AG04449 (cell line): Measurements from ENCODE around the gene IGSF8.

Experiments
- CTCF ChIA-PET: fragments of 350-600 bp; formaldehyde crosslinking; extraction: SDS; loops from one replicate; lab custom pipeline; 2021; ENCODE audit warnings: antibody characterized with exemption; lab: Yijun Ruan, JAX
- POLR2A ChIA-PET: fragments of 400-600, 350-600 bp; formaldehyde crosslinking; extraction: SDS; loops from one replicate; lab custom pipeline; 2020; ENCODE audit warnings: antibody characterized with exemption, inconsistent platforms; lab: Yijun Ruan, JAX
- DNase-seq: peaks from one replicate; pipeline ENCODE4 v3.0.0-alpha.2; 2010; ENCODE audit warnings: low read depth, low spot score
- H3K4me3 ChIP-seq: 2 replicates; pipeline ENCODE4 v1.5.1; 2011; ENCODE audit warnings: low read depth, mild to moderate bottlenecking, control low read depth, low read length
- CTCF ChIP-seq: IDR thresholded peaks from one replicate; pipeline ENCODE4 v1.5.1; 2011; ENCODE audit warnings: mild to moderate bottlenecking, moderate library complexity, low read length, control low read depth, inconsistent platforms; ENCODE audit not compliant: insufficient read depth; ENCODE audit errors: missing control alignments

The IGSF8 gene

GRCh38 chr1:160117709-160118183 lies 19.3 kb upstream of the IGSF8 start:
- POLR2A ChIA-PET: no interaction called here
- CTCF ChIA-PET: interaction anchor here (0.9 to 2.5 kb wide), 9 partner anchors 9 to 134 kb away, joined by 3 to 16 read pairs (median 5); no protein-coding TSS in a partner anchor
- H3K4me3 ChIP-seq: no peak overlapping the region
- TF ChIP-seq CTCF: no peak
- no peak for DNase-seq

GRCh38 chr1:160117300-160117699 lies 18.9 kb upstream of the IGSF8 start:
- H3K4me3 ChIP-seq: no peak overlapping the region
- POLR2A ChIA-PET: no interaction called here
- no peak for DNase-seq
- TF ChIP-seq CTCF: no peak
- CTCF ChIA-PET: interaction anchor here (0.8 to 2.5 kb wide), 8 partner anchors 9 to 76 kb away, joined by 3 to 16 read pairs (median 4); no protein-coding TSS in a partner anchor

- DNase-seq: no peak
- H3K4me3 ChIP-seq: no peak overlapping the region
- ChIA-PET POLR2A (no interaction called here), CTCF (interaction anchor here (0.8 to 2.5 kb wide), 8 partner anchors 8 to 77 kb away, joined by 3 to 16 read pairs (median 6); no protein-coding TSS in a partner anchor)
- no peak for TF ChIP-seq CTCF
Measured at GRCh38 chr1:160116283-160117147, 18.1 kb upstream of the IGSF8 start.

- no peak for DNase-seq
- TF ChIP-seq CTCF: no peak
- ChIA-PET CTCF (interaction anchor here (1.4 to 2.5 kb wide), 2 partner anchors 7 to 14 kb away, joined by 11 to 16 read pairs; no protein-coding TSS in a partner anchor), POLR2A (no interaction called here)
- H3K4me3 ChIP-seq: no peak within 1 kb of the TSS
Measured at GRCh38 chr1:160115545-160116282, 17.3 kb upstream of the IGSF8 start, which contains the start of gene ATP1A2. ATP1A2 (plus strand) TSS chr1:160115759; CDS start chr1:160115862, 103 bp downstream.

- H3K4me3 ChIP-seq: no peak overlapping the region
- no peak for TF ChIP-seq CTCF
- no peak for DNase-seq
- POLR2A ChIA-PET: no interaction called here
- CTCF ChIA-PET: interaction anchor here (1.1 to 1.9 kb wide), 3 partner anchors 9 to 177 kb away, joined by 3 to 7 read pairs (median 3); no protein-coding TSS in a partner anchor
Measured at GRCh38 chr1:160114085-160114484, 15.7 kb upstream of the IGSF8 start.
